NCI-H2081 treated with DMSO at 0.1 percent for 48 hours (cell line): ENCODE data around the gene CBLB.
"Not testable (repeated sequence)": the region's sequence is repeated elsewhere in the genome, so short reads cannot be mapped to it uniquely, and the experiment has no call there.

Experiments used
- DNase-seq: peaks from one replicate; lab custom pipeline; 2025; lab: John Stamatoyannopoulos, UW

The CBLB gene

GRCh38 chr3:105755121-105755886 is 113.5 kb downstream of the CBLB start:
- DNase-seq = no peak

GRCh38 chr3:105752791-105753415 is 115.9 kb downstream of the CBLB start:
- no peak for DNase-seq

GRCh38 chr3:105747696-105748095 is 121.1 kb downstream of the CBLB start:
- no peak for DNase-seq

- no peak for DNase-seq
Observed at GRCh38 chr3:105747060-105747541, 121.7 kb downstream of the CBLB start.

GRCh38 chr3:105746231-105746996 is 122.4 kb downstream of the CBLB start:
- DNase-seq = no peak

GRCh38 chr3:105745046-105745445 is 123.8 kb downstream of the CBLB start:
- no peak for DNase-seq

GRCh38 chr3:105744202-105744601 is 124.6 kb downstream of the CBLB start:
- DNase-seq = no peak

- DNase-seq = no peak
Observed at GRCh38 chr3:105733356-105733755, 135.5 kb downstream of the CBLB start.

GRCh38 chr3:105731686-105732085 is 137.1 kb downstream of the CBLB start:
- no peak for DNase-seq

GRCh38 chr3:105730801-105731354 is 137.9 kb downstream of the CBLB start:
- no peak for DNase-seq

GRCh38 chr3:105729667-105730066 is 139.1 kb downstream of the CBLB start:
- no peak for DNase-seq

- DNase-seq = no peak
Observed at GRCh38 chr3:105728771-105729312, 140.0 kb downstream of the CBLB start.

GRCh38 chr3:105727036-105727435 is 141.8 kb downstream of the CBLB start:
- not testable (repeated sequence) for DNase-seq

- no peak for DNase-seq
Observed at GRCh38 chr3:105722943-105723556, 145.8 kb downstream of the CBLB start.

GRCh38 chr3:105719791-105720190 is 149.0 kb downstream of the CBLB start:
- no peak for DNase-seq

GRCh38 chr3:105715372-105715771 is 153.4 kb downstream of the CBLB start:
- no peak for DNase-seq

- DNase-seq = no peak
Observed at GRCh38 chr3:105714453-105714852, 154.4 kb downstream of the CBLB start.

GRCh38 chr3:105708980-105709379 is 159.8 kb downstream of the CBLB start:
- DNase-seq = no peak

GRCh38 chr3:105707009-105707408 is 161.8 kb downstream of the CBLB start:
- no peak for DNase-seq

GRCh38 chr3:105704726-105705410 is 163.9 kb downstream of the CBLB start:
- no peak for DNase-seq

- DNase-seq = no peak
Observed at GRCh38 chr3:105700575-105700974, 168.2 kb downstream of the CBLB start.
